ENCODE results near the gene PSME2. TPM values are rescaled to one million over a fixed set of nuclear protein-coding genes. Genes with fewer than 3 reads are reported as not detected.

PSME2 gene
- total and polyA plus RNA-seq, 2 of the 13 experiments (the other 11 are each of a cell fraction or from before 2014, with no cell fraction given) = 332 to 716 TPM

DNA sequence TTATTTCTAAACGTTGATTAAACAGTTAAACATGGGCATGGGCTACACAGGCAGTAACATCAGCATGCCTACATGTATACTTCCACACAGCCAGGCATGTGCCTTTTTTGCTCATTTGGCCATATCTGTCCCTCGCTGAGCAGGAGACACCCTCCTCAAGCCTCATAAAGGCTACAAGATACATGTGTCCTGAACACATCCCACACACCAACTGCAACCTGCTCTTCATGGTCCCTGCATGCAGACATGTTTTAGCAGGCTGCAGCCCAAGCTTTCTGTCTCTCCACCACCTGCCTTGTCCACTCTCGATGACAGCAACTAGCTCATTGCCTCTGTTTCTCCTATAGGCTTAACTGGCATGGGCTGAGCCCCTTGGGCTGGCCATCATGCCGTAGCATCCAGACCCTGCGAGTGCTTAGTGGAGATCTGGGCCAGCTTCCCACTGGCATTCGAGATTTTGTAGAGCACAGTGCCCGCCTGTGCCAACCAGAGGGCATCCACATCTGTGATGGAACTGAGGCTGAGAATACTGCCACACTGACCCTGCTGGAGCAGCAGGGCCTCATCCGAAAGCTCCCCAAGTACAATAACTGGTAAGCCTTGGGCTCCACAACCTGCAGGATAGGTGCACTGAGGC is 49.7 kb downstream of the PSME2 start (continued):
- TF ChIP-seq, protein P1, sequence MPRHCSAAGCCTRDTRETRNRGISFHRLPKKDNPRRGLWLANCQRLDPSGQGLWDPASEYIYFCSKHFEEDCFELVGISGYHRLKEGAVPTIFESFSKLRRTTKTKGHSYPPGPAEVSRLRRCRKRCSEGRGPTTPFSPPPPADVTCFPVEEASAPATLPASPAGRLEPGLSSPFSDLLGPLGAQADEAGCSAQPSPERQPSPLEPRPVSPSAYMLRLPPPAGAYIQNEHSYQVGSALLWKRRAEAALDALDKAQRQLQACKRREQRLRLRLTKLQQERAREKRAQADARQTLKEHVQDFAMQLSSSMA (CRISPR knock-in tag; IDR thresholded peaks at IDR 0.05) = peak; percentile 67; the same call in 1 of the 2 replicates
- TF ChIP-seq BCLAF1 (IDR thresholded peaks at IDR 0.05) (no peak), CCAR2 (optimal IDR thresholded peaks at IDR 0.05; ENCODE audit: low read depth, low read length) (no peak), FIP1L1 (IDR thresholded peaks at IDR 0.05; ENCODE audit: borderline replicate concordance, insufficient read depth, low read depth, low read length) (no peak), KLF6 (CRISPR knock-in tag; IDR thresholded peaks at IDR 0.05) (no peak)

DNA sequence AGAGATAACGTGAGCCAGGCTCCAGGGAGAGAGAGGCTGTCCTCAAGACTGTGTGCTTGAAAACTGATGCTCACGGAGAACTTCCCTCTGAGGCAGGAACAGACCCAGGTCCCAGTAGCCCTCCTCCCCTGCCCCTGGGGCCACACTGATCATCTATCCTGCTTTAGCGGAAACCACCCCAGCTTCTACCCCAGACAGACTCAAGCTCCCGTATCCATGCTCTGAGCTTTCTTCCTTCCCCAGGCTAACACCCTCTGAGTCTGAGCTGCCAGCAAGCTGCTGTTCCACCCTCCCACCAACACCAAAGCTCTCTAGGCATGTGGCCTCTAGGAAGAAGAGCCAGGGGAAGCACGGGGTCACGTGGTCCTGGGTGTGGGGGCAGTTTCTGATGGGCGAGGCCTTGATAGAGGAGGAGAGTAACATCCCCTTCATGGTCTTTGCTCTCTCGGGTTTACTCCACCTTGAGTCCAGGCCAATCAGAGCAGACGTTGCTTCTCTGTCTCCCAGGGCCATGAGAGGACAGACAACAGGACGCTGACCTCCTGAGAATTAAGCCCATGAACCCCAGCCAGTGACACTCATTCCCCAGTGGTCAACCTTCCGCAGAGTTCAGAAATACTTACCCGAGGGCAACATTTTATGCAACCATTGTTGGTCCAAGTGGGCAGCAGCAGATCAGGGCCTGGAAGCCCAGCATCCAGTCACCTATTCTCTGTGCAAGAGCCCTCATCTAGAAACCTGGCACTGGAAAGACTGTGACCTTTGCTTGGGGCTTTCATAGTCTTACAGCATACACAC is 50.9 kb downstream of the PSME2 start:
- Histone ChIP-seq H3K36me3 (replicated peaks in 1 of 2; ENCODE audit: control insufficient read depth in 1 of 2, insufficient read depth in 2 of 2, low read length in 2 of 2) (peaks cover 30 to 35% of the 10 kb centered on the region in 2 experiments), H3K27ac (ENCODE audit: extremely low read length, insufficient read depth, low read length) (peak overlapping the region; percentile 87), H3K27me3 (ENCODE audit: control insufficient read depth in 1 of 2, insufficient read depth in 2 of 2, low read length in 2 of 2) (peaks cover 0 to 6% of the 10 kb centered on the region in 2 experiments; a peak in 1 of 5 replicates), H3K9ac (ENCODE audit: insufficient read depth, low read depth, low read length) (peak overlapping the region; percentile 99), H2AFZ (ENCODE audit: low read length) (no peak overlapping the region), H3K9me3 (ENCODE audit: low read length) (no peaks in the 10 kb centered on the region), H3K4me3 (replicated peaks in 1 of 3; ENCODE audit: insufficient read depth in 1 of 3, low read depth in 2 of 3, low read length in 3 of 3) (peak overlapping the region; percentile 86 to 98 (median 97)), H3K4me2 (ENCODE audit: low read depth, low read length) (peak overlapping the region; percentile 99), H3K4me1 (ENCODE audit: insufficient read depth, low read length) (peaks cover 64% of the 10 kb centered on the region), H3K79me2 (ENCODE audit: insufficient read depth, low read length) (peaks cover 28% of the 10 kb centered on the region), H4K20me1 (ENCODE audit: insufficient read depth, low read length) (0 out of 2 replicates have a peak, but pooled peaks cover 4% of the 10 kb centered on the region)
- 0% methylated on average over 12 of the region's 12 CpGs for WGBS (ENCODE audit: low lambda C conversion rate)
- no TSS peak for BruUV-seq (replicated peaks)
- intact Hi-C loops (cut with micrococcal nuclease; ENCODE audit: unreplicated experiment) = loop anchor here (1.0 kb wide), 3 partner anchors 13 to 46 kb away; partner anchors contain the start of genes DCAF11, EMC9 and NRL
- peak; percentile 100 for DNase-seq (ENCODE audit: low spot score)
- in situ Hi-C loops (cut with HindIII; ENCODE audit: extremely low pct_ligation_motif_present, low pct_unique_long_range_greater_than_20kb) = no loop called here
- ATAC-seq = peak; percentile 77
- ChIA-PET POLR2A (interaction anchor here (0.5 to 14.4 kb wide), 51 partner anchors 9 to 1113 kb away, joined by 3 to 627 read pairs (median 8); partner anchors contain the start of genes ACIN1, AJUBA, C14orf119 and CARMIL3), CTCF (ENCODE audit: low intra/inter-chr PET ratio, low total read pairs) (interaction anchor here (3.3 kb wide), 1 partner anchor 13 kb away, joined by 10 read pairs; no protein-coding TSS in a partner anchor)
- peak; percentile 100 for FAIRE-seq
- peak; percentile 98; the same call in 1 of the 2 replicates for TF ChIP-seq PAWR (CRISPR knock-in tag; IDR thresholded peaks at IDR 0.05; ENCODE audit: borderline replicate concordance)
- TF ChIP-seq ASH2L (IDR thresholded peaks at IDR 0.05; ENCODE audit: insufficient read length, low read depth, low read length) = peak; percentile 74
- no peak for TF ChIP-seq CENPX (CRISPR knock-in tag; IDR thresholded peaks at IDR 0.05)
- TF ChIP-seq CEBPG (CRISPR knock-in tag; IDR thresholded peaks at IDR 0.05) = peak; percentile 81
- peak; percentile 97; the same call in 1 of the 2 replicates for TF ChIP-seq SP140L (CRISPR knock-in tag; IDR thresholded peaks at IDR 0.05; ENCODE audit: borderline replicate concordance)
- 0 out of 2 replicates have a peak, but pooled peaks have one; percentile 7 for TF ChIP-seq MAFF (IDR thresholded peaks at IDR 0.05; ENCODE audit: low read depth, low read length)
- TF ChIP-seq MBNL3 (CRISPR knock-in tag; conservative IDR thresholded peaks at IDR 0.05) = 0 out of 2 replicates have a peak, but pooled peaks have one; percentile 24
- peak; percentile 99 for TF ChIP-seq SMAD3 (CRISPR knock-in tag; IDR thresholded peaks at IDR 0.05)
- TF ChIP-seq SP4 (CRISPR knock-in tag; IDR thresholded peaks at IDR 0.05) = no peak
- TF ChIP-seq ZSCAN9 (CRISPR knock-in tag; IDR thresholded peaks at IDR 0.05; ENCODE audit: borderline replicate concordance) = peak; percentile 99
